AG04449 (cell line): ENCODE data around the gene MARCHF3.

Experiments
- CTCF ChIA-PET: fragments of 350-600 bp; formaldehyde crosslinking; extraction: SDS; loops from one replicate; lab custom pipeline; 2021; ENCODE audit warnings: antibody characterized with exemption; lab: Yijun Ruan, JAX
- POLR2A ChIA-PET: fragments of 400-600, 350-600 bp; formaldehyde crosslinking; extraction: SDS; loops from one replicate; lab custom pipeline; 2020; ENCODE audit warnings: antibody characterized with exemption, inconsistent platforms; lab: Yijun Ruan, JAX
- DNase-seq: peaks from one replicate; pipeline ENCODE4 v3.0.0-alpha.2; 2010; ENCODE audit warnings: low read depth, low spot score
- H3K4me3 ChIP-seq: 2 replicates; pipeline ENCODE4 v1.5.1; 2011; ENCODE audit warnings: low read depth, mild to moderate bottlenecking, control low read depth, low read length
- TF ChIP-seq, protein P1 (sequence below): IDR thresholded peaks from one replicate; pipeline ENCODE4 v1.5.1; 2011; ENCODE audit warnings: mild to moderate bottlenecking, moderate library complexity, low read length, control low read depth, inconsistent platforms; ENCODE audit not compliant: insufficient read depth; ENCODE audit errors: missing control alignments

MARCHF3 gene

DNA sequence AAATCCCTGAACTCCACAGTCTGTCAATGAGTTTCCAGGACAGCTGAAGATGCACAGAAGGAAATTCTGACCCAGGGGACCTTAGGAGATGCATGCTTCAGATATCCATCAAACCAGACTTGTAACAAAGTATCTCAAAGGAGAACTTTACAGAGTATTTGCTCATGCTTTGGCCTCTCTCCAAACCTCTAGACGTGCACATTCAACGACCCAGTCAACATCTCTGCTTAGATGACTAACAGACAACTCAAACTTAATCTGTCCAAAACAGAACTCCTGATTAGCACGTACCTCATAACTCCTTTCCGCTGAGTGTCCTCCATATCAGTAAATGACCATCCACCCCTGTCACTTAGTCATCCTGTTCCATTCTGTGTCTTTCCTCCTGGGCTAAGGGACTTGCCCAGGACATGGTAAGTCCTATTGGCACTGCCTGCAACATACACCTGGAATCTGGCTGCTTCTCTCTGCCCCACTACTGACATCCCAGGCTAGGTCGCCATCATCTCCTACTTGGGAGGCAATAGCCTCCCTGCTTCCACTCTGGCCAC, 146.0 kb downstream of the MARCHF3 start:
- DNase-seq = peak; percentile 70
- POLR2A ChIA-PET = no interaction called here
- H3K4me3 ChIP-seq = no peak overlapping the region
- TF ChIP-seq, protein P1, sequence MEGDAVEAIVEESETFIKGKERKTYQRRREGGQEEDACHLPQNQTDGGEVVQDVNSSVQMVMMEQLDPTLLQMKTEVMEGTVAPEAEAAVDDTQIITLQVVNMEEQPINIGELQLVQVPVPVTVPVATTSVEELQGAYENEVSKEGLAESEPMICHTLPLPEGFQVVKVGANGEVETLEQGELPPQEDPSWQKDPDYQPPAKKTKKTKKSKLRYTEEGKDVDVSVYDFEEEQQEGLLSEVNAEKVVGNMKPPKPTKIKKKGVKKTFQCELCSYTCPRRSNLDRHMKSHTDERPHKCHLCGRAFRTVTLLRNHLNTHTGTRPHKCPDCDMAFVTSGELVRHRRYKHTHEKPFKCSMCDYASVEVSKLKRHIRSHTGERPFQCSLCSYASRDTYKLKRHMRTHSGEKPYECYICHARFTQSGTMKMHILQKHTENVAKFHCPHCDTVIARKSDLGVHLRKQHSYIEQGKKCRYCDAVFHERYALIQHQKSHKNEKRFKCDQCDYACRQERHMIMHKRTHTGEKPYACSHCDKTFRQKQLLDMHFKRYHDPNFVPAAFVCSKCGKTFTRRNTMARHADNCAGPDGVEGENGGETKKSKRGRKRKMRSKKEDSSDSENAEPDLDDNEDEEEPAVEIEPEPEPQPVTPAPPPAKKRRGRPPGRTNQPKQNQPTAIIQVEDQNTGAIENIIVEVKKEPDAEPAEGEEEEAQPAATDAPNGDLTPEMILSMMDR = no peak
- CTCF ChIA-PET = interaction anchor here (0.7 kb wide), 1 partner anchor 22 kb away, joined by 3 read pairs; no protein-coding TSS in a partner anchor

DNA sequence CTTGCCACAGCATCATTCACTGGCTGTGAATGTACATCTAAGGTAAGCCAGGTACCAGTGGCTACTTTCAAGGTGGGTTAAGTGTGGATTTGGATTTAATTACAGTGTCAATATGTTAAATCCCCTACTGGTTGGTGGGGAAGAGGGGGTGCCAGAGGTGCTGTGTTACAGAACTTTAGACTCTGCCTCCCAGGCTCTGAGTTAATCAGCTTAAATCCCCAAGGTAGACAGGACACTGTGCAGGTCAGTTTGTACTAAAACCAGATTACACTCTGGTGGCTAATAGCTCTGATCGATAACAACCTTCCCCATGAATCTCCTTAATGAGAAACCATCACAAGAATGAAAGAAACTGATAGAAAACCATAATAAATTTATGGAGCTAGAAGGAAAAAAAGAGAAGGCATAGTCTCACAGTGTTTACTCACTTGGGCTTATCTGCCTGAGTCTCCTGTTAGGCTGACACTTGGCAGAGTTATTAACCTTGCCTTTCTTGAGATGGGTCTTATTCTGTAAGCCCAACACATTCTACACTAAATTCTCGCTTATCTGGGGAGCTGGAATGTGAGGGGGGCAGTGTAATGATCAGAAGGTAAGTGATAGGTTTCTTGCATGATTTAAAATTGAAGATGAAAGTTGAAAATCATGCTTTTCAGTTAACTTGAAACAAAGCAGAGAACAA, 146.7 kb downstream of the MARCHF3 start:
- DNase-seq = no peak
- ChIA-PET POLR2A (no interaction called here), CTCF (interaction anchor here (0.7 to 1.3 kb wide), 2 partner anchors 18 to 22 kb away, joined by 3 to 4 read pairs; no protein-coding TSS in a partner anchor)
- TF ChIP-seq, protein P1 = no peak
- no peak overlapping the region for H3K4me3 ChIP-seq

DNA sequence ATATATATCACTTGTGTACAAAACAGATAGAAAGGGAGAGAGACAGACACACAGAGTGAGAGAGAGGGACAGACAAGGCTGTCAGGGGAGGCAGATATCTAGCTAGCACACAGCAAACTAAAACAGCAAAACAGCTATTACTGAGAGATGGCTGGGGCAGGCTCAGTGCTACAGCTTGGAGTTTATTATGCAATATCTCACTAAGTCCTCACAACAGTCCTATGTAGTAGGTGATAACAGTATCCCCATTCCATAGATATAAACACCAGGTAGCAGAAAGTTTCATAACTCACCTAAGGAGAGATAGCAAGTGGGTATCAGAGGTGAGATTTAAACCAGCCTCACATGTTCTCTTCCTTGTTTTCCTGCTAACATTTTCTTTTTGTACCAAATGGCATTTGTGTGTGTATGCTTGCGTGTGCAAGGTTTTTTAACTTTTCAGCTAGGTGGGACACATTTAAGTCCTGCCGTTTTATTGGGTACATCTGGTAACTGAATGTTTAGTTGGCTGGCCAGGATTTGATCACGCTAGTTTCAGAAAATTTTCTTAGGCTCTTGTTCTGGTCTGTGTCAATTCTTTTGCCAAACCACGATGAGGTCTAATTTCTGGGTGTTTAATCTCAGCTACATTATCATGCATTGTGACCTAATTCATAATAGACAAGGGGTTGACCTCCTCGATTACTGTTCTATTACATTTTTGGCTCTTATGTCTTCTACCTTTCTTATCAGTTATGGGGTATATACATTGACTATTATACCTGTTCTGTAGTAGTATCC, 148.3 kb downstream of the MARCHF3 start:
- POLR2A ChIA-PET = no interaction called here
- CTCF ChIA-PET = interaction anchor here (1.2 kb wide), 1 partner anchor 44 kb away, joined by 5 read pairs; no protein-coding TSS in a partner anchor

DNA sequence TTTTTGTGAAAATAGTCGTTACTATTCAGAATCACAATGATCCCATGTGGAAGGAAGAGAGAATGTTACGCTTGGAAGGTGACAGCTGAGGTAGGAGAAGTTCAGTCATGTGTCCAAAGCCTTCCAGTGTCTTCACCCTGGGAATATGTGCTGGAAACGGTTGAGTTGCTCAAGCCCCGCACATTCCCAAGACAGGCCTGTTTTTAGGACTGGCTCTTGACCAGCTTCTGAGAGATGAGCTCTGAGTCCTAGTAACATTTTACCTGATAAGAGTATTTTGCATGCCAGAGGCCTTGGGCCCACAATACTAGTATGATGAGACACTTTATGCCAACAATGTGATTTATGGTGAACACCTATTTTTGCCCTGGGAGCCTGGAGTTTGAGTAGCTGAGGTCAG, 151.7 kb downstream of the MARCHF3 start:
- POLR2A ChIA-PET = no interaction called here
- no peak overlapping the region for H3K4me3 ChIP-seq
- TF ChIP-seq, protein P1 = no peak
- DNase-seq = no peak
- CTCF ChIA-PET = no interaction called here

More for the DNA sequence above, 148.3 kb downstream of the MARCHF3 start:
- TF ChIP-seq, protein P1 = no peak
- no peak overlapping the region for H3K4me3 ChIP-seq
- no peak for DNase-seq

DNA sequence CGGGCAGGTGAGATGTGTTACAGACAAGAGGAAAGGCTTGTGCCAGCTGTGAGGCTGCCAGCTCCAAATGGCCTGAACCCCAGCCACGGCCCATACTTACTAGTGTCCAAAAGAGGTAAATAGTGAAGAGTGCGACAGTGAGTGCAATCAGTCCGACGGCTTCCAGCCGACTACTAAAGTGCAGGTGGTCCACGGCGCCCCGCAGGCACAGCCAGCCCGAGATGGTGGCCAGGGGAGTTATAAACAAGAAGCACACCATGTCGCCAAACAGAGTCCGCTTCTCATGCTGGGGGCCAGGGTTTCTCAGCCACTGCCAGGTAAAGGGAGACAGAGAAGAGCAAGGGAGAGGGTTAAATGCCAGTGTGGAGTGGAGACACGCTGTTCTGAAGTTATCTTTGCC, 152.3 kb downstream of the MARCHF3 start:
- TF ChIP-seq, protein P1 = no peak
- POLR2A ChIA-PET = no interaction called here
- H3K4me3 ChIP-seq = no peak overlapping the region
- CTCF ChIA-PET = no interaction called here
- no peak for DNase-seq

DNA sequence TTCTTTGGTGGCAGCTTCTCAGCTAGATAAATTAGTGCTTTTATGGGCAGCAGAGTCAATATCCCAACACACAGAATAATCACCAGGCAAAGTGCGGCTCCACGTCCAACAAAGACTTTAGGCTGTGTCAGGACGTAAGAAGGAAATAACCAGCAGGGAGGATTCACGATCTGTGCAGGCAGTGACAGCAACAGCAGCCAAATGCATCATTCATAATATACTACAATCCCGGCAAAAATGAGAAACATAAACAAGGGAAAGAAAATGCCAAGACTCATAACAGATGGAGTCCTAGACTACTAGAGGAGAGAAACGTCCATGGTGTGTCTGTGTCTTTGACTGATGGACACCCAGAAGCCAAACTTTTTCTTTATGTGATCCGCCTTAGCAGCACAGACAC, 152.8 kb downstream of the MARCHF3 start:
- TF ChIP-seq, protein P1 = no peak
- H3K4me3 ChIP-seq = no peak overlapping the region
- ChIA-PET CTCF (no interaction called here), POLR2A (no interaction called here)
- DNase-seq = no peak
